HEK293 (cell line): Measurements from ENCODE around the gene ANGPTL8.

Experiments
- EGR2 ChIP-seq: fragments of 450-650 bp; formaldehyde crosslinking; IDR thresholded peaks from 2 replicates; pipeline ENCODE4 v1.5.1; 2016; ENCODE audit warnings: low read depth, missing biosample characterization, missing genetic modification characterization
- KLF9 ChIP-seq: fragments of 450-650 bp; formaldehyde crosslinking; IDR thresholded peaks from 2 replicates; pipeline ENCODE4 v1.5.1; 2016; ENCODE audit warnings: missing biosample characterization, missing genetic modification characterization, low read depth
- MYNN ChIP-seq: fragments of 450-650 bp; formaldehyde crosslinking; IDR thresholded peaks from 2 replicates; pipeline ENCODE4 v1.5.1; 2016; ENCODE audit warnings: missing biosample characterization, missing genetic modification characterization, borderline replicate concordance
- SP2 ChIP-seq: fragments of 450-650 bp; formaldehyde crosslinking; IDR thresholded peaks from 2 replicates; pipeline ENCODE4 v1.5.1; 2016; ENCODE audit warnings: missing biosample characterization, missing genetic modification characterization
- SP7 ChIP-seq: fragments of 450-650 bp; formaldehyde crosslinking; IDR thresholded peaks from 2 replicates; pipeline ENCODE4 v1.5.1; 2016; ENCODE audit warnings: missing biosample characterization, missing genetic modification characterization
- ZBTB17 ChIP-seq: fragments of 450-650 bp; formaldehyde crosslinking; IDR thresholded peaks from 2 replicates; pipeline ENCODE4 v1.5.1; 2016; ENCODE audit warnings: missing biosample characterization, missing genetic modification characterization
- ZFP37 ChIP-seq: fragments of 450-650 bp; formaldehyde crosslinking; IDR thresholded peaks from 2 replicates; pipeline ENCODE4 v1.5.1; 2016; ENCODE audit warnings: missing biosample characterization, missing genetic modification characterization
- ZFP69B ChIP-seq: fragments of 450-650 bp; formaldehyde crosslinking; IDR thresholded peaks from 2 replicates; pipeline ENCODE4 v1.5.1; 2016; ENCODE audit warnings: missing biosample characterization, missing genetic modification characterization
- ZNF202 ChIP-seq: fragments of 450-650 bp; formaldehyde crosslinking; IDR thresholded peaks from 2 replicates; pipeline ENCODE4 v1.5.1; 2016; ENCODE audit warnings: missing biosample characterization, missing genetic modification characterization, borderline replicate concordance
- ZNF24 ChIP-seq: fragments of 450-650 bp; formaldehyde crosslinking; IDR thresholded peaks from 2 replicates; pipeline ENCODE4 v1.5.1; 2016; ENCODE audit warnings: missing biosample characterization, missing genetic modification characterization
- ZNF335 ChIP-seq: fragments of 450-650 bp; formaldehyde crosslinking; conservative IDR thresholded peaks from 2 replicates; pipeline ENCODE4 v1.5.1; 2016; ENCODE audit warnings: missing biosample characterization, missing genetic modification characterization
- ZNF510 ChIP-seq: fragments of 450-650 bp; formaldehyde crosslinking; IDR thresholded peaks from 2 replicates; pipeline ENCODE4 v1.5.1; 2018; ENCODE audit warnings: mild to moderate bottlenecking, missing genetic modification characterization, missing biosample characterization; ENCODE audit not compliant: insufficient replicate concordance
- ZNF530 ChIP-seq: fragments of 450-650 bp; formaldehyde crosslinking; IDR thresholded peaks from 2 replicates; pipeline ENCODE4 v1.5.1; 2016; ENCODE audit warnings: low read depth, missing biosample characterization, missing genetic modification characterization
- ZNF548 ChIP-seq: fragments of 450-650 bp; formaldehyde crosslinking; IDR thresholded peaks from 2 replicates; pipeline ENCODE4 v1.5.1; 2016; ENCODE audit warnings: missing biosample characterization, missing genetic modification characterization
- ZNF571 ChIP-seq: fragments of 450-650 bp; formaldehyde crosslinking; IDR thresholded peaks from 2 replicates; pipeline ENCODE4 v1.5.0; 2017; ENCODE audit warnings: missing biosample characterization, missing genetic modification characterization
- ZNF658 ChIP-seq: fragments of 450-650 bp; formaldehyde crosslinking; IDR thresholded peaks from 2 replicates; pipeline ENCODE4; 2016; ENCODE audit warnings: missing biosample characterization, missing genetic modification characterization
- ZNF701 ChIP-seq: fragments of 450-650 bp; formaldehyde crosslinking; IDR thresholded peaks from 2 replicates; pipeline ENCODE4 v1.5.1; 2016; ENCODE audit warnings: missing biosample characterization, missing genetic modification characterization
- ZNF707 ChIP-seq: fragments of 450-650 bp; formaldehyde crosslinking; IDR thresholded peaks from 2 replicates; pipeline ENCODE4 v1.5.1; 2016; ENCODE audit warnings: missing biosample characterization, missing genetic modification characterization
- ZNF747 ChIP-seq: fragments of 450-650 bp; formaldehyde crosslinking; IDR thresholded peaks from 2 replicates; pipeline ENCODE4 v1.5.1; 2016; ENCODE audit warnings: missing biosample characterization, missing genetic modification characterization
- ZNF76 ChIP-seq: fragments of 450-650 bp; formaldehyde crosslinking; IDR thresholded peaks from 2 replicates; pipeline ENCODE4; 2016; ENCODE audit warnings: low read depth, missing biosample characterization, missing genetic modification characterization, borderline replicate concordance
- ZNF792 ChIP-seq: fragments of 450-650 bp; formaldehyde crosslinking; IDR thresholded peaks from 2 replicates; pipeline ENCODE4 v1.5.1; 2016; ENCODE audit warnings: missing biosample characterization, missing genetic modification characterization
- TF ChIP-seq, protein P1 (sequence below): fragments of 450-650 bp; formaldehyde crosslinking; conservative IDR thresholded peaks from 2 replicates; pipeline ENCODE4 v1.5.1; 2016; ENCODE audit warnings: low read depth, missing biosample characterization, missing genetic modification characterization
- TF ChIP-seq, protein P2 (sequence below): fragments of 450-650 bp; formaldehyde crosslinking; IDR thresholded peaks from 2 replicates; pipeline ENCODE4 v1.5.1; 2017; ENCODE audit warnings: missing biosample characterization, missing genetic modification characterization
- TF ChIP-seq, protein P3 (sequence below): fragments of 450-650 bp; formaldehyde crosslinking; IDR thresholded peaks from 2 replicates; pipeline ENCODE4 v1.5.1; 2016; ENCODE audit warnings: missing biosample characterization, missing genetic modification characterization
- TF ChIP-seq, protein P4 (sequence below): fragments of 450-650 bp; formaldehyde crosslinking; IDR thresholded peaks from 2 replicates; pipeline ENCODE4 v1.5.1; 2016; ENCODE audit warnings: missing biosample characterization, missing genetic modification characterization
- TF ChIP-seq, protein P5 (sequence below): fragments of 450-650 bp; formaldehyde crosslinking; IDR thresholded peaks from 2 replicates; pipeline ENCODE4 v1.5.1; 2017; ENCODE audit warnings: missing biosample characterization, mild to moderate bottlenecking, missing genetic modification characterization, moderate library complexity
- TF ChIP-seq, protein P6 (sequence below): fragments of 450-650 bp; formaldehyde crosslinking; IDR thresholded peaks from 2 replicates; pipeline ENCODE4 v1.5.1; 2016; ENCODE audit warnings: missing biosample characterization, missing genetic modification characterization

The ANGPTL8 gene

DNA sequence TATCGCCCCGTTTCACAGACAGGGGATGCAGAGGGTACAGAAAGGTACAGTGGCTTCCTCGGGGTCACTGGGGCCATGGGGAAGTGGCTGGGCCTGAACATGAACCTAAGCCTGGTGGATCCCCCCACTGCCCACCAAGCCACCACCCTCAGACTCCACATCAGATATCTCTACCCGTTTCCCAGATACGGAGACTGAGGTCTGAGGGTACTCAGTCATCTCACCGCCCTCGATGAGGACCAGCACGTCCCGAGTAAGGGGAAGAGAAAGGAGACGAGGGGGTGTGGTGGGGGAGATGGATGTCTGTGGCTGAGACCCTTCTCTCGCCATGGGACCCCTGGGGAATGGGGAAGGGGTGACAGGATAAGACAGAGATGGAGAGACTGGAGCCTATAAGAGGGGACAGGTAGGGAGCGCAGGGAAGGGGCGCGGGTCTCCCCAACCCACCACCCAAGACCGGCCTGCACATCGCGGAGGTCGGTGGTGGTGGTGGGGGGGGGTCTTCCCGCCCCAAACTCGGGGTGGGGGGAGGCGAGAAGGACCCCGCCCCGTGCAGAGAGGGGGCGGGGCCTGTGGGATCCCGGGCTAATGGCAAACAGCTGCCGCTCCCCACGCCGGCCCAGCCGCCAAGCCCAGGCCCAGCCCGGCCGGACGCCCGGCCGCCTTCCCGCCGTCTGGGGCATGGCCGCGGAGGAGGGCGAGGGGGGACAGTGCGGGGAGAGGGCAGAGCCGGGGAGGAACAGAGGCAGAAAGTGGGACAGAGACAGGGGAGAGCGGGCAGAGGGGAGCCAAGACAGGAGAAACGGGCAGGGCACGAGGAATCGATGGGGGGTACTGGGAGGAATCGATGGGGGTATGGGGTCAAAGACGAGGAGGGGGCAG, 42.8 kb upstream of the ANGPTL8 start (continued):
- TF ChIP-seq, protein P1, sequence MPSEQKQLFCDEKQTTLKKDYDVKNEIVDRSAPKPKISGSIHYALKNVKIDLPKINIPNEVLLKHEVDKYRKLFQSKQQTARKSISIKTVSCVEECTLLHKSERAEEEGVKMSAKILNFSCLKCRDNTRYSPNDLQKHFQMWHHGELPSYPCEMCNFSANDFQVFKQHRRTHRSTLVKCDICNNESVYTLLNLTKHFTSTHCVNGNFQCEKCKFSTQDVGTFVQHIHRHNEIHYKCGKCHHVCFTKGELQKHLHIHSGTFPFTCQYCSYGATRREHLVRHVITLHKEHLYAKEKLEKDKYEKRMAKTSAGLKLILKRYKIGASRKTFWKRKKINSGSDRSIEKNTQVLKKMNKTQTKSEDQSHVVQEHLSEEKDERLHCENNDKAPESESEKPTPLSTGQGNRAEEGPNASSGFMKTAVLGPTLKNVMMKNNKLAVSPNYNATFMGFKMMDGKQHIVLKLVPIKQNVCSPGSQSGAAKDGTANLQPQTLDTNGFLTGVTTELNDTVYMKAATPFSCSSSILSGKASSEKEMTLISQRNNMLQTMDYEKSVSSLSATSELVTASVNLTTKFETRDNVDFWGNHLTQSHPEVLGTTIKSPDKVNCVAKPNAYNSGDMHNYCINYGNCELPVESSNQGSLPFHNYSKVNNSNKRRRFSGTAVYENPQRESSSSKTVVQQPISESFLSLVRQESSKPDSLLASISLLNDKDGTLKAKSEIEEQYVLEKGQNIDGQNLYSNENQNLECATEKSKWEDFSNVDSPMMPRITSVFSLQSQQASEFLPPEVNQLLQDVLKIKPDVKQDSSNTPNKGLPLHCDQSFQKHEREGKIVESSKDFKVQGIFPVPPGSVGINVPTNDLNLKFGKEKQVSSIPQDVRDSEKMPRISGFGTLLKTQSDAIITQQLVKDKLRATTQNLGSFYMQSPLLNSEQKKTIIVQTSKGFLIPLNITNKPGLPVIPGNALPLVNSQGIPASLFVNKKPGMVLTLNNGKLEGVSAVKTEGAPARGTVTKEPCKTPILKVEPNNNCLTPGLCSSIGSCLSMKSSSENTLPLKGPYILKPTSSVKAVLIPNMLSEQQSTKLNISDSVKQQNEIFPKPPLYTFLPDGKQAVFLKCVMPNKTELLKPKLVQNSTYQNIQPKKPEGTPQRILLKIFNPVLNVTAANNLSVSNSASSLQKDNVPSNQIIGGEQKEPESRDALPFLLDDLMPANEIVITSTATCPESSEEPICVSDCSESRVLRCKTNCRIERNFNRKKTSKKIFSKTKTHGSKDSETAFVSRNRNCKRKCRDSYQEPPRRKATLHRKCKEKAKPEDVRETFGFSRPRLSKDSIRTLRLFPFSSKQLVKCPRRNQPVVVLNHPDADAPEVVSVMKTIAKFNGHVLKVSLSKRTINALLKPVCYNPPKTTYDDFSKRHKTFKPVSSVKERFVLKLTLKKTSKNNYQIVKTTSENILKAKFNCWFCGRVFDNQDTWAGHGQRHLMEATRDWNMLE (tag by site-specific recombination), result no peak
- TF ChIP-seq ZNF548 (tag by site-specific recombination) (no peak), ZNF658 (tag by site-specific recombination) (no peak), ZNF571 (tag by site-specific recombination) (no peak), ZNF747 (tag by site-specific recombination) (no peak), ZNF24 (tag by site-specific recombination) (no peak), ZNF76 (tag by site-specific recombination) (peak; percentile 33), ZNF701 (tag by site-specific recombination) (no peak), ZNF202 (tag by site-specific recombination) (no peak), ZNF530 (tag by site-specific recombination) (no peak), ZNF792 (tag by site-specific recombination) (no peak), MYNN (tag by site-specific recombination) (no peak), EGR2 (peak; percentile 40), ZNF707 (tag by site-specific recombination) (no peak), ZNF335 (tag by site-specific recombination) (peak; percentile 76), ZNF510 (no peak), KLF9 (tag by site-specific recombination) (0 out of 2 replicates have a peak, but pooled peaks have one; percentile 31), ZBTB17 (tag by site-specific recombination) (peak; percentile 51), SP2 (tag by site-specific recombination) (peak; percentile 38), SP7 (tag by site-specific recombination) (no peak), ZFP37 (tag by site-specific recombination) (no peak), ZFP69B (tag by site-specific recombination) (peak; percentile 13; the same call in 1 of the 2 replicates)
- TF ChIP-seq, protein P2, sequence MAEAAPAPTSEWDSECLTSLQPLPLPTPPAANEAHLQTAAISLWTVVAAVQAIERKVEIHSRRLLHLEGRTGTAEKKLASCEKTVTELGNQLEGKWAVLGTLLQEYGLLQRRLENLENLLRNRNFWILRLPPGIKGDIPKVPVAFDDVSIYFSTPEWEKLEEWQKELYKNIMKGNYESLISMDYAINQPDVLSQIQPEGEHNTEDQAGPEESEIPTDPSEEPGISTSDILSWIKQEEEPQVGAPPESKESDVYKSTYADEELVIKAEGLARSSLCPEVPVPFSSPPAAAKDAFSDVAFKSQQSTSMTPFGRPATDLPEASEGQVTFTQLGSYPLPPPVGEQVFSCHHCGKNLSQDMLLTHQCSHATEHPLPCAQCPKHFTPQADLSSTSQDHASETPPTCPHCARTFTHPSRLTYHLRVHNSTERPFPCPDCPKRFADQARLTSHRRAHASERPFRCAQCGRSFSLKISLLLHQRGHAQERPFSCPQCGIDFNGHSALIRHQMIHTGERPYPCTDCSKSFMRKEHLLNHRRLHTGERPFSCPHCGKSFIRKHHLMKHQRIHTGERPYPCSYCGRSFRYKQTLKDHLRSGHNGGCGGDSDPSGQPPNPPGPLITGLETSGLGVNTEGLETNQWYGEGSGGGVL (tag by site-specific recombination), result peak; percentile 78
- TF ChIP-seq, protein P3, sequence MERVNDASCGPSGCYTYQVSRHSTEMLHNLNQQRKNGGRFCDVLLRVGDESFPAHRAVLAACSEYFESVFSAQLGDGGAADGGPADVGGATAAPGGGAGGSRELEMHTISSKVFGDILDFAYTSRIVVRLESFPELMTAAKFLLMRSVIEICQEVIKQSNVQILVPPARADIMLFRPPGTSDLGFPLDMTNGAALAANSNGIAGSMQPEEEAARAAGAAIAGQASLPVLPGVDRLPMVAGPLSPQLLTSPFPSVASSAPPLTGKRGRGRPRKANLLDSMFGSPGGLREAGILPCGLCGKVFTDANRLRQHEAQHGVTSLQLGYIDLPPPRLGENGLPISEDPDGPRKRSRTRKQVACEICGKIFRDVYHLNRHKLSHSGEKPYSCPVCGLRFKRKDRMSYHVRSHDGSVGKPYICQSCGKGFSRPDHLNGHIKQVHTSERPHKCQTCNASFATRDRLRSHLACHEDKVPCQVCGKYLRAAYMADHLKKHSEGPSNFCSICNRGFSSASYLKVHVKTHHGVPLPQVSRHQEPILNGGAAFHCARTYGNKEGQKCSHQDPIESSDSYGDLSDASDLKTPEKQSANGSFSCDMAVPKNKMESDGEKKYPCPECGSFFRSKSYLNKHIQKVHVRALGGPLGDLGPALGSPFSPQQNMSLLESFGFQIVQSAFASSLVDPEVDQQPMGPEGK (tag by site-specific recombination), result peak; percentile 76
- TF ChIP-seq, protein P4, sequence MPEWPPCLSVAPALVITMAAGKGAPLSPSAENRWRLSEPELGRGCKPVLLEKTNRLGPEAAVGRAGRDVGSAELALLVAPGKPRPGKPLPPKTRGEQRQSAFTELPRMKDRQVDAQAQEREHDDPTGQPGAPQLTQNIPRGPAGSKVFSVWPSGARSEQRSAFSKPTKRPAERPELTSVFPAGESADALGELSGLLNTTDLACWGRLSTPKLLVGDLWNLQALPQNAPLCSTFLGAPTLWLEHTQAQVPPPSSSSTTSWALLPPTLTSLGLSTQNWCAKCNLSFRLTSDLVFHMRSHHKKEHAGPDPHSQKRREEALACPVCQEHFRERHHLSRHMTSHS, result no peak
- TF ChIP-seq, protein P5, sequence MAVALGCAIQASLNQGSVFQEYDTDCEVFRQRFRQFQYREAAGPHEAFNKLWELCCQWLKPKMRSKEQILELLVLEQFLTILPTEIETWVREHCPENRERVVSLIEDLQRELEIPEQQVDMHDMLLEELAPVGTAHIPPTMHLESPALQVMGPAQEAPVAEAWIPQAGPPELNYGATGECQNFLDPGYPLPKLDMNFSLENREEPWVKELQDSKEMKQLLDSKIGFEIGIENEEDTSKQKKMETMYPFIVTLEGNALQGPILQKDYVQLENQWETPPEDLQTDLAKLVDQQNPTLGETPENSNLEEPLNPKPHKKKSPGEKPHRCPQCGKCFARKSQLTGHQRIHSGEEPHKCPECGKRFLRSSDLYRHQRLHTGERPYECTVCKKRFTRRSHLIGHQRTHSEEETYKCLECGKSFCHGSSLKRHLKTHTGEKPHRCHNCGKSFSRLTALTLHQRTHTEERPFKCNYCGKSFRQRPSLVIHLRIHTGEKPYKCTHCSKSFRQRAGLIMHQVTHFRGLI (tag by site-specific recombination), result peak; percentile 80
- TF ChIP-seq, protein P6, sequence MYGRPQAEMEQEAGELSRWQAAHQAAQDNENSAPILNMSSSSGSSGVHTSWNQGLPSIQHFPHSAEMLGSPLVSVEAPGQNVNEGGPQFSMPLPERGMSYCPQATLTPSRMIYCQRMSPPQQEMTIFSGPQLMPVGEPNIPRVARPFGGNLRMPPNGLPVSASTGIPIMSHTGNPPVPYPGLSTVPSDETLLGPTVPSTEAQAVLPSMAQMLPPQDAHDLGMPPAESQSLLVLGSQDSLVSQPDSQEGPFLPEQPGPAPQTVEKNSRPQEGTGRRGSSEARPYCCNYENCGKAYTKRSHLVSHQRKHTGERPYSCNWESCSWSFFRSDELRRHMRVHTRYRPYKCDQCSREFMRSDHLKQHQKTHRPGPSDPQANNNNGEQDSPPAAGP, result peak; percentile 25; the same call in 1 of the 2 replicates
